Testis (tissue), 3 donors: ENCODE results near the gene SMYD3. TPM values are rescaled to one million over a fixed set of nuclear protein-coding genes. Genes with fewer than 3 reads are reported as not detected.

ENCODE experiments used
- DNase-seq: peaks from one replicate; pipeline ENCODE4 v3.0.0-alpha.2; 2019
- H3K27ac ChIP-seq, 2 donors: fragments of 200-600 bp; sonication (generic); one replicate each; pipeline ENCODE4 v1.5.1; 2019
- H3K27me3 ChIP-seq: fragments of 200-600 bp; sonication (generic); one replicate; pipeline ENCODE4 v1.5.1; 2019
- H3K36me3 ChIP-seq: fragments of 200-600 bp; sonication (generic); one replicate; pipeline ENCODE4 v1.5.1; 2017; ENCODE audit warnings: low read depth; ENCODE audit errors: missing control alignments
- H3K4me1 ChIP-seq: fragments of 200-600 bp; sonication (generic); one replicate; pipeline ENCODE4 v1.5.1; 2019
- H3K4me3 ChIP-seq, 2 donors: fragments of 200-600 bp; sonication (generic); one replicate each; pipeline ENCODE4 v1.5.1; 2017 to 2019
- H3K9me3 ChIP-seq: fragments of 200-600 bp; sonication (generic); one replicate; pipeline ENCODE4 v1.5.1; 2017
- POLR2A ChIP-seq: fragments of 450-650 bp; IDR thresholded peaks from one replicate; pipeline ENCODE4 v1.6.1; 2017; ENCODE audit warnings: antibody characterized with exemption, mild to moderate bottlenecking, moderate library complexity
- WGBS, 2 donors: methylation state at CpG; one replicate each; pipeline ENCODE4 v1.1.5; 2018; 5-methylcytosine and 5-hydroxymethylcytosine counted together
- intact Hi-C: fragments of 100-400 bp; cut with DNase I; formaldehyde crosslinking; loops from one replicate; pipeline ENCODE4 v1.15.1; 2023; ENCODE audit warnings: low total_unique reads
- polyA plus RNA-seq: library from polyadenylated mRNA; stranded (reverse); fragments of 350-450 nt; fragmentation: Illumina TruSeq; extraction: RNeasy Lipid Tissue Mini Kit (QIAGEN cat#74804); gene quantifications from one replicate; pipeline ENCODE4 v1.2.3, GENCODE V29; 2014; ENCODE audit warnings: low read depth, low replicate concordance; ENCODE audit not compliant: insufficient read depth
- total RNA-seq, 2 donors: library from RNA; depleted of rRNA; stranded (reverse); fragments of >200 nt; gene quantifications; one replicate each; pipeline ENCODE4 v1.2.3, GENCODE V29; 2016
- TF ChIP-seq, protein P1 (sequence below), 3 experiments: fragments of 450-650 bp in 2 of 3; fragments of 200-600 bp in 1 of 3; sonication (generic) in 1 of 3; IDR thresholded peaks; one replicate each; pipeline ENCODE4 v1.5.1; 2016 to 2019; ENCODE audit warnings: antibody characterized with exemption in 3 of 3, mild to moderate bottlenecking in 2 of 3, moderate library complexity in 1 of 3

SMYD3 gene
- total and polyA plus RNA-seq, 3 donors from 2014 or later: 23.0 to 38.8 (median 38.7) TPM

DNA sequence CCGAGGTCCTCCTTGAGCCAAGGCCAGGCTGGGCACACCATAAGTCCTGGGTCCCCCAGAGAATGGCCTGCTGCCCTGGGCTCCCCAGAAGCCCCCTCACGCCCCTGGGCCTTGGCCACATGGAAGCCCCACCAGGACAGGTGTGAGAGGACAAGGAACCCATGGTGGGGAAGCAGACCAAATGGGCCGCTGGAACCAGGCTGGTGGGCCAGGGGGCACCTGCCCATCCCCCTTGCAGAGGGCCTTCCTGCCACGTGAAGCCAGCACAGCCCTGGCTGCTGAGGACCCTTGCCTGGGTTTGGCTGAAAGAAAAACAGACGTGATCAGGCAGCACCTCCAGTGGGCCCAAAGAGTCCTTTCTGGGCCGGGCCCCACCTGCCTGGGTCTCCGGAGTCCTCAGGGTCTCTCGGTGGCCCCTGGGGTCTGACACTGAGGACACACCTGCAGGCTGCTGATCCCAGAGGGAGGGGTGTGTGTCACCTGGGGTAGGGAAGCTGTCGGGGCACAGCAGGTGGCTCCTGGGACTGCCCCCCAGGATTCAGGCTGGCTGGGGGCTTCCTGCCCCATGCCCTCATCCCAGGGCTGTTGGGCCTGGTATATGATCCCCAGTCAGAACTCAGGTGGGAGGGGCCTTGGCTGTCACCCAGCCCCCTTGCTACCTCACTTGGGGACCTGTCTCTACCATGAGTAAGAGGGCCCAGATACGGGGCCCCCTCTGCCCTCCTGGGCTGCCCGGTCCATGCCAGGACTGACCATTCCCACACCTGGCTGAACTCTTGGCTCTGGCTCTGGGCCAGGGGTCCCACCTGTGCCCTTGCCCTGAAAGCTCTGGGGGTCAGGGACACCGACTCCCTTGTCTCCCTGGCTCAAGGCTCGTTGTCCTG is 3.3 kb upstream of the SMYD3 start:
- H3K27me3 ChIP-seq: no peaks in the 10 kb centered on the region
- TF ChIP-seq, protein P1, sequence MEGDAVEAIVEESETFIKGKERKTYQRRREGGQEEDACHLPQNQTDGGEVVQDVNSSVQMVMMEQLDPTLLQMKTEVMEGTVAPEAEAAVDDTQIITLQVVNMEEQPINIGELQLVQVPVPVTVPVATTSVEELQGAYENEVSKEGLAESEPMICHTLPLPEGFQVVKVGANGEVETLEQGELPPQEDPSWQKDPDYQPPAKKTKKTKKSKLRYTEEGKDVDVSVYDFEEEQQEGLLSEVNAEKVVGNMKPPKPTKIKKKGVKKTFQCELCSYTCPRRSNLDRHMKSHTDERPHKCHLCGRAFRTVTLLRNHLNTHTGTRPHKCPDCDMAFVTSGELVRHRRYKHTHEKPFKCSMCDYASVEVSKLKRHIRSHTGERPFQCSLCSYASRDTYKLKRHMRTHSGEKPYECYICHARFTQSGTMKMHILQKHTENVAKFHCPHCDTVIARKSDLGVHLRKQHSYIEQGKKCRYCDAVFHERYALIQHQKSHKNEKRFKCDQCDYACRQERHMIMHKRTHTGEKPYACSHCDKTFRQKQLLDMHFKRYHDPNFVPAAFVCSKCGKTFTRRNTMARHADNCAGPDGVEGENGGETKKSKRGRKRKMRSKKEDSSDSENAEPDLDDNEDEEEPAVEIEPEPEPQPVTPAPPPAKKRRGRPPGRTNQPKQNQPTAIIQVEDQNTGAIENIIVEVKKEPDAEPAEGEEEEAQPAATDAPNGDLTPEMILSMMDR (IDR thresholded peaks at IDR 0.05): no peak
- TF ChIP-seq POLR2A: no peak
- H3K4me3 ChIP-seq: no peak overlapping the region
- no peaks in the 10 kb centered on the region for H3K9me3 ChIP-seq
- WGBS, 2 donors: 73 to 87% methylated on average over 3 to 10 of the region's 13 CpGs
- no peak for DNase-seq
- H3K36me3 ChIP-seq: no peaks in the 10 kb centered on the region
- no peak overlapping the region for H3K27ac ChIP-seq
- intact Hi-C loops: no loop called here
- H3K4me1 ChIP-seq: no peaks in the 10 kb centered on the region

DNA sequence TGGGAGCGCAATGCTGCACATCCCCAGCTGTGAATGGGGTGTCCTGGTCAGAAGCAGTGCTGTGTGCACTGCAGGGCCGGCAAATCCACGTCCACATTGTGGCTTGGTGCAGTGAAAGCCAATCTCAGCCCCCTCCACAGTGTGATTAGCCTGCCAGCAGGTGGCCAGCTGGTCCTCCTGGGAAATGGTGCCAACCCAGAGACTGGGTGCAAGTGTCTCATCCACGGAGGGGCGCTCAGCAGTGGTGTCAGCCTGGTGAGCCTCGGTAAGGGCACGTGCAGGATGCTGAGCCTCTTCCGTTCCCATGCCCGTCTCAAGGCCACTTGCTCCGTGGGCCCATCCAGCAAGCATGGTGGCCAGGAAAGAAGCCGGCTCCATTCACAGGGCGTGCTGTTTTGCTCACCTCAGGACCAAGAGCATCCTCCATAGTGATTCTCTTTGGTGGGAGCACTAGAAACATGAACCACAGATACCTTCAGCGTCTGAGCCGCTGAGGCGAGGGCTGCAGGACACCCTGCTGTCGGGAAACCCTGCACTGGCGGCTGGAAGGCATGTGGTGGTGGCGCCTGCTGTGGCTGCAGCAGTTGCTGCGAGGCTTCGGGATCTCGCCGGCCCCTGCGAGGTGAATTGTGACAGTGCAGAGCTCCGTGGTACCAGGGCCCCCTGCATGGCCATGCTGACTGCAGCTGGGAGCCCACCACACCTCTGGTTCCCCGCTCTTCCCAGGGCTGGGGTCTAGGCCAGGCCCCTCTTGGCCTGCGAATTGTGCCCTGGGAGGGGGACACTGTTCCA is 2.0 kb upstream of the SMYD3 start:
- H3K9me3 ChIP-seq: no peaks in the 10 kb centered on the region
- intact Hi-C loops: no loop called here
- H3K4me1 ChIP-seq: no peaks in the 10 kb centered on the region
- H3K27ac ChIP-seq: no peak overlapping the region
- H3K27me3 ChIP-seq: no peaks in the 10 kb centered on the region
- WGBS, 2 donors: 90 to 93% methylated on average over 11 to 22 of the region's 26 CpGs
- TF ChIP-seq, protein P1 (IDR thresholded peaks at IDR 0.05): no peak
- TF ChIP-seq POLR2A: no peak
- H3K36me3 ChIP-seq: no peaks in the 10 kb centered on the region
- no peak for DNase-seq
- H3K4me3 ChIP-seq: no peak overlapping the region

DNA sequence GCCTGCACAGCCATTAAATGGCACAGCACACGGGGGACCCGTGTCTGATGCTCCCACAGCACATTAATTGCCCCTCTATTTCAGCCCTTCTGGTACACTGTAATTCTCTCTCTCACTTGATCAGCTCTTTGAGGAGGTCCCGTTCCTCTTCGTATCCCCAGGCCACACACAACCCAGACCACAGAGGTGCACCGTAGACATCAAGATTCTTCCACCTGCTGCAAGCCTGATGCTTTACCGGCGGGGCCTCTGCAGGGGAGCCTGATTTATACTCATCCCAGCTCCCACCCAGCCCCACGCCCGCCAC is 759 bp downstream of the SMYD3 start:
- TF ChIP-seq, protein P1 (IDR thresholded peaks at IDR 0.05): no peak
- no peak for TF ChIP-seq POLR2A
- Histone ChIP-seq H3K4me3 (peak overlapping the region; percentile 81 to 89), H3K27me3 (no peaks in the 10 kb centered on the region), H3K27ac (peak overlapping the region in 1 of 2 donors; percentile 27), H3K36me3 (no peaks in the 10 kb centered on the region), H3K4me1 (no peaks in the 10 kb centered on the region), H3K9me3 (no peaks in the 10 kb centered on the region)
- intact Hi-C loops: no loop called here
- 3 to 13% methylated on average over 5 to 9 of the region's 9 CpGs for WGBS, 2 donors
- DNase-seq: no peak

DNA sequence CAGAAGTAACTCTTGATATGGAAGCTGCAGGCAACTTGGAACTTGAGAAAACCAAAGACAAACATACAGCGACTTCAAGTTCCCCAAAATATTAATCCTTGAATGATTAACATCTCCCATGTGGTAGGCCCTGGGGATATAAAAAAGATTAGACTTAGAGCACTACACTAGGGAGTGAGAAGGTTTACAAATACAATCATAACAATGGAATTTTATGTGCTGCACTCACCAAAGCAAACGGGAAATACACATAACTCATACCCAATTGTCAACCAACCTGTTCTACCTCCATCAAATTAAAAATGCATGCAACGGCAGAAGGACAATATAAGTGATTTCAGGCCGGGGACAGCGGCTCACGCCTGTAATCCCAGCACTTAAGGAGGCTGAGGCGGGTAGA is 3.7 kb downstream of the SMYD3 start:
- 78 to 79% methylated on average over 7 of the region's 7 CpGs for WGBS, 2 donors
- no peaks in the 10 kb centered on the region for H3K4me1 ChIP-seq
- intact Hi-C loops: no loop called here
- no peak overlapping the region for H3K27ac ChIP-seq
- no peak for DNase-seq
- H3K27me3 ChIP-seq: no peaks in the 10 kb centered on the region
- H3K9me3 ChIP-seq: no peaks in the 10 kb centered on the region
- H3K4me3 ChIP-seq: no peak overlapping the region
- no peaks in the 10 kb centered on the region for H3K36me3 ChIP-seq
- TF ChIP-seq, protein P1 (IDR thresholded peaks at IDR 0.05): no peak
